Heart right ventricle (tissue), 16 donors: ENCODE data around the gene HUS1B. TPM values are rescaled to one million over a fixed set of nuclear protein-coding genes. Genes with fewer than 3 reads are reported as not detected.

Source experiments
- ATAC-seq, 8 donors: fragments of 200-7000 bp; cut with Tn5 transposase; one replicate each; pipeline ENCODE4 v1.9.1; 2020; ENCODE audit warnings: mild to moderate bottlenecking in 8 of 8, moderate library complexity in 8 of 8, moderate number of reproducible peaks in 1 of 8
- DNase-seq, 2 donors: peaks; one replicate each; pipeline ENCODE4 v3.0.0-alpha.2; 2020
- H3K27ac ChIP-seq, 10 donors: fragments of 200-600 bp; sonication (generic) in 2 of 10; one replicate each; pipeline versions ENCODE4 v1.5.0 to v1.8.0; 2020 to 2022; ENCODE audit warnings: mild to moderate bottlenecking in 3 of 10
- H3K27me3 ChIP-seq, 7 donors: fragments of 200-600 bp; one replicate each; pipeline ENCODE4 v1.8.0; 2021 to 2022; ENCODE audit warnings: mild to moderate bottlenecking in 2 of 7
- H3K36me3 ChIP-seq, 9 donors: fragments of 200-600 bp; sonication (generic) in 1 of 9; one replicate each; pipeline versions ENCODE4 v1.5.0 to v1.8.0; 2020 to 2022; ENCODE audit warnings: mild to moderate bottlenecking in 2 of 9
- H3K4me1 ChIP-seq, 9 donors: fragments of 200-600 bp; sonication (generic) in 1 of 9; one replicate each; pipeline versions ENCODE4 v1.5.0 to v1.8.0; 2020 to 2022; ENCODE audit warnings: mild to moderate bottlenecking in 4 of 9
- H3K4me3 ChIP-seq, 10 donors: fragments of 200-600 bp; sonication (generic) in 2 of 10; one replicate each; pipeline versions ENCODE4 v1.5.0 to v1.8.0; 2020 to 2022; ENCODE audit warnings: mild to moderate bottlenecking in 7 of 10, moderate library complexity in 2 of 10
- H3K9me3 ChIP-seq, 11 donors: fragments of 200-600 bp in 10 of 11; sonication (generic) in 2 of 11; one replicate each; pipeline versions ENCODE4 v1.5.0 to v1.8.0; 2013 to 2022; ENCODE audit warnings: mild to moderate bottlenecking in 2 of 11, control low read depth in 1 of 11, moderate library complexity in 1 of 11
- WGBS, 2 donors: extraction: QIAGEN DNeasy Blood & Tissue Kit; methylation state at CpG; one replicate each; pipeline ENCODE4 v1.1.7; 2013; ENCODE audit warnings: inconsistent platforms in 1 of 2; 5-methylcytosine and 5-hydroxymethylcytosine counted together
- intact Hi-C, 10 donors: fragments of 100-400 bp; cut with DNase I; formaldehyde crosslinking; loops; one replicate each; pipeline versions ENCODE4 v1.11.1 to v1.14.2; 2022
- polyA plus RNA-seq, 2 donors: library from polyadenylated mRNA; stranded (reverse); fragments of 200-250 nt; gene quantifications; one replicate each; pipeline ENCODE4 v1.2.3, GENCODE V29; 2013
- total RNA-seq, 10 donors: library from RNA; stranded (reverse); fragmentation: NEBNext Ultra II Directional in 3 of 10; extraction: Animal tissue kit (Norgen Biotek cat#: 25700) in 3 of 10; gene quantifications; one replicate each; pipeline versions ENCODE4 v1.2.1 to v1.2.4, GENCODE V29; 2021 to 2023
- TF ChIP-seq, protein P1 (sequence below), 9 donors: fragments of 200-600 bp; sonication (generic) in 2 of 9; IDR thresholded peaks; one replicate each; pipeline versions ENCODE4 v1.5.0 to v1.8.0; 2021 to 2022; ENCODE audit warnings: antibody characterized with exemption in 9 of 9, mild to moderate bottlenecking in 5 of 9, moderate library complexity in 1 of 9
- donor health status: Arrhythmogenic right ventricular cardiomyopathy.
- donor health status: ischemic (EF 13 %, LVEDD 7.1; RV severe dilation, severe dysfunction).
- donor health status: healthy with polysubstance abuse.
- donor health status: DM: no; HTN: yes; CAD: no.
- donor health status: DM: no; HTN: no; CAD: no.
- donor health status: ischemic (EF 25% LVEDD 6.9; RV normal size, moderate dysfunction).
- donor health status: ischemic (EF 25% LVEDD 5.7; RV mildly dilated, moderate dysfunction).
- donor health status: healthy.
- donor health status: DM: yes; HTN: yes; CAD: no.
- donor health status: Ischemic cardiomyopathy.
- donor health status: ischemic (EF 35%, LVEDD 5.7; RV mildly dilated, moderate dysfunction).
- donor health status: nonischemic (EF 11% LVEDD 7.7; RV severe dilation, severe dysfunction).
- donor health status: DM: yes; HTN: yes; CAD: no.
- donor health status: PGD.
- donor health status: ischemic (EF 29% LVEDD 5.4; RV normal size, mild dysfunction).
- donor health status: nonischemic (EF 23%, LVEDD 6.1; RV moderate dilation, normal function).

The HUS1B gene
- total and polyA plus RNA-seq, 12 donors: 0.13 to 0.57 (median 0.33) TPM; not detected in 5

DNA sequence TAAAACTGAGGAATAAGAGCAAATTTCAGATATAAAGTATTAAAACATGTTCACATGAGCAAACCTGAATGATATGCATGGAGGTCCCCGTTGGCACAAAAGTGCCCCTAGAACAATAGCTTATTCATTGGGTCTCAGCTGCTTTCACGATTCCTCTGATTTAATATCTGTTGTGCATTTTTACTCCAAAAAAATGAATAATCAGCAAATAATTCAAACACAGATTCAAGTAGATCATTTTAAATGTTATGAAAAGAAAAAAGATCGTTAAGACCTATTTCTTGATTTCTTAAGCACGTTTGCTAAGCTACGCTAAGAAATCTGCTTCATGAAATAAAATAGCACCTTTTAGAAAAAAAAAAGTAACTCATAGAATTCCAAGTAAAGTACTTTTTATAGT is 21.7 kb downstream of the HUS1B start:
- Histone ChIP-seq H3K27me3 (no peaks in the 10 kb centered on the region), H3K4me3 (no peak overlapping the region), H3K36me3 (peaks cover 0 to 51% (median 12%) of the 10 kb centered on the region in 9 donors), H3K27ac (no peak overlapping the region), H3K4me1 (no peaks in the 10 kb centered on the region), H3K9me3 (no peaks in the 10 kb centered on the region)
- ATAC-seq: no peak
- TF ChIP-seq, protein P1, sequence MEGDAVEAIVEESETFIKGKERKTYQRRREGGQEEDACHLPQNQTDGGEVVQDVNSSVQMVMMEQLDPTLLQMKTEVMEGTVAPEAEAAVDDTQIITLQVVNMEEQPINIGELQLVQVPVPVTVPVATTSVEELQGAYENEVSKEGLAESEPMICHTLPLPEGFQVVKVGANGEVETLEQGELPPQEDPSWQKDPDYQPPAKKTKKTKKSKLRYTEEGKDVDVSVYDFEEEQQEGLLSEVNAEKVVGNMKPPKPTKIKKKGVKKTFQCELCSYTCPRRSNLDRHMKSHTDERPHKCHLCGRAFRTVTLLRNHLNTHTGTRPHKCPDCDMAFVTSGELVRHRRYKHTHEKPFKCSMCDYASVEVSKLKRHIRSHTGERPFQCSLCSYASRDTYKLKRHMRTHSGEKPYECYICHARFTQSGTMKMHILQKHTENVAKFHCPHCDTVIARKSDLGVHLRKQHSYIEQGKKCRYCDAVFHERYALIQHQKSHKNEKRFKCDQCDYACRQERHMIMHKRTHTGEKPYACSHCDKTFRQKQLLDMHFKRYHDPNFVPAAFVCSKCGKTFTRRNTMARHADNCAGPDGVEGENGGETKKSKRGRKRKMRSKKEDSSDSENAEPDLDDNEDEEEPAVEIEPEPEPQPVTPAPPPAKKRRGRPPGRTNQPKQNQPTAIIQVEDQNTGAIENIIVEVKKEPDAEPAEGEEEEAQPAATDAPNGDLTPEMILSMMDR (IDR thresholded peaks at IDR 0.05): no peak
- intact Hi-C loops: no loop called here
- 87 to 90% methylated on average over 5 of the region's 5 CpGs for WGBS, 2 donors
- no peak for DNase-seq

DNA sequence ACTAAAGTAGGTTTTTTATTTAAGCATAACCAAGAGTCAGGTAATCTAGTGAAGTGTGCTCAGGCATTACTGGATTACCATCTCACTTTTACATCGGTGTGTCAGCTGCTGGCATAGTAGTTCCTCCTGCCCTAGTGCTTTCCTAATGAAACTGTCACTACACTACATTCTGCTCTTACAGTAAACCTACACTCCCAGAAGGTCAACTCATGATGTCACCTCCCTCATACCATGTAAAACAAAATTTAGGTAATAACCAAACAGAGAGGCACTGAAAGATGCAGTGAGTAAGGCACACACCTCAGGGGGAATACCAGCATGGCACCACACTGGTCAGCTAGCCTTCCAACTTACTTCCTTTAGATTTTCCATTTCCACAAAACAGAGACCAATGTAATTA is 23.3 kb downstream of the HUS1B start:
- Histone ChIP-seq H3K27ac (no peak overlapping the region), H3K36me3 (peaks cover 0 to 65% (median 12%) of the 10 kb centered on the region in 9 donors), H3K4me3 (no peak overlapping the region), H3K4me1 (no peaks in the 10 kb centered on the region), H3K27me3 (no peaks in the 10 kb centered on the region), H3K9me3 (no peaks in the 10 kb centered on the region)
- TF ChIP-seq, protein P1 (IDR thresholded peaks at IDR 0.05): no peak
- DNase-seq: no peak
- ATAC-seq: no peak
- intact Hi-C loops: no loop called here
- 91 to 97% methylated on average over 1 of the region's 1 CpG for WGBS, 2 donors

DNA sequence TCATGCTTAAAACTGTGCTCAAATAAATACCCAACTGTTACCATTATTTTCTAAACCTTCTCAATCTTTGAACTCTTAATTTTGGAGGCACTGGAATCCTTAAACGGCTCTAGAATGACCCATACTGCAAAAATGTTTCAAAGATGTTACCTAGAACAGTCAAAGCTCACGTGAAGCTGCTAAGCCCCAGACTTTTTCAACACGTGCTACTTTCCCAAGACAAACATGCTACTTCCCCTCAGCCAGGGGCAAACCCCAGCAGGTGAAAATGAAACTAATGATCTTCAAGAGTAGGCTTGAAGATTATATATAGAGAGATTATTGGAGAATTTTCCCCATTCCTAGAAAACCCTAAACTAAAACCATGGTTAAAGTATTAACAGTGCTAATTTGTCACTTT is 28.1 kb downstream of the HUS1B start:
- no peak for DNase-seq
- no peak for ATAC-seq
- Histone ChIP-seq H3K27ac (no peak overlapping the region), H3K9me3 (no peaks in the 10 kb centered on the region), H3K4me3 (no peak overlapping the region), H3K4me1 (no peaks in the 10 kb centered on the region), H3K27me3 (no peaks in the 10 kb centered on the region), H3K36me3 (peaks cover 0 to 54% (median 0%) of the 10 kb centered on the region in 9 donors)
- TF ChIP-seq, protein P1 (IDR thresholded peaks at IDR 0.05): no peak
- 85 to 87% methylated on average over 3 of the region's 3 CpGs for WGBS, 2 donors
- intact Hi-C loops: no loop called here

DNA sequence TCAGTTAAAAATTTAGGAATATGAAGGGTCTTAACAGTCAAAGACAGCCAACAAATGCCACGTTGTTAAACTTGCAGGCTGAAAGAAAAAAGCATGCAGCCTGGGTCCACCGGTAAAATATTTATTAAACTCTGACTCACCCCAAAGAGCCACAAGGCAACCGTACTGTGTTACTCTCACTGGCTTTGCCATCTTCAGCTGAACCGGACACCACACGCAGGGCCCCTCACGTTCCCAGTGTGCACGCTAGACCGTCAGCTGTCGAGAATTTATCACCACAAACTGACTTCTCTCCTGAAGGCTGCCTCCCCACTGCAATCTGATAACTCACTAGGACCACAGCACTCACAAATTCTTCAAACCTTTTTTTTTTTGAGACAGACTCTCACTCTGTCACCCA is 30.7 kb downstream of the HUS1B start:
- no peaks in the 10 kb centered on the region for H3K4me1 ChIP-seq
- TF ChIP-seq, protein P1 (IDR thresholded peaks at IDR 0.05): no peak
- intact Hi-C loops: no loop called here
- WGBS, 2 donors: 92 to 93% methylated on average over 9 of the region's 9 CpGs
- DNase-seq (no peak), ATAC-seq (no peak)
- no peak overlapping the region for H3K27ac ChIP-seq
- H3K36me3 ChIP-seq: peaks cover 0 to 40% (median 0%) of the 10 kb centered on the region in 9 donors
- H3K27me3 ChIP-seq: no peaks in the 10 kb centered on the region
- no peaks in the 10 kb centered on the region for H3K9me3 ChIP-seq
- no peak overlapping the region for H3K4me3 ChIP-seq
